HepG2 (cell line): ENCODE results near the gene HS6ST1. TPM values are rescaled to one million over a fixed set of nuclear protein-coding genes. Genes with fewer than 3 reads are reported as not detected.

Experiments
- ARNT ChIP-seq: fragments of 450-650 bp; IDR thresholded peaks from 2 replicates; pipeline ENCODE4 v1.6.1; 2017
- DNMT1 ChIP-seq: sonication (generic); formaldehyde crosslinking; IDR thresholded peaks from 2 replicates; pipeline ENCODE4 v1.5.1; 2020; ENCODE audit warnings: mild to moderate bottlenecking, missing genetic modification reagents
- EP300 ChIP-seq, 3 experiments: sonication (generic) in 1 of 3; formaldehyde crosslinking in 1 of 3; IDR thresholded peaks; 2 replicates each; pipeline versions ENCODE4 v1.5.1 to v1.6.1; 2011 to 2020; ENCODE audit warnings: low read depth in 2 of 3, low read length in 2 of 3, borderline replicate concordance in 1 of 3, improper control_type of control experiment in 1 of 3, mild to moderate bottlenecking in 1 of 3, missing genetic modification reagents in 1 of 3, moderate library complexity in 1 of 3
- FOXP4 ChIP-seq: sonication (generic); formaldehyde crosslinking; IDR thresholded peaks from 2 replicates; pipeline ENCODE4 v1.4.0; 2020; ENCODE audit warnings: missing genetic modification reagents
- HMG20A ChIP-seq: IDR thresholded peaks from 2 replicates; pipeline ENCODE4 v1.6.1; 2016; ENCODE audit warnings: borderline replicate concordance
- KDM4B ChIP-seq: sonication (generic); formaldehyde crosslinking; IDR thresholded peaks from 2 replicates; pipeline ENCODE4 v1.4.0; 2020; ENCODE audit warnings: missing genetic modification reagents
- KLF16 ChIP-seq, 2 experiments: sonication (generic) in 1 of 2; formaldehyde crosslinking in 1 of 2; IDR thresholded peaks; 2 replicates each; pipeline versions ENCODE4 v1.6.1 to v1.8.0; 2016 to 2023; ENCODE audit warnings: missing genetic modification reagents in 2 of 2, missing compliant biosample characterization in 1 of 2
- MAZ ChIP-seq, 2 experiments: sonication (generic) in 1 of 2; formaldehyde crosslinking in 1 of 2; IDR thresholded peaks; 2 replicates each; pipeline versions ENCODE4 v1.5.0 to v1.6.1; 2012 to 2020; ENCODE audit warnings: low read depth in 2 of 2, mild to moderate bottlenecking in 2 of 2, borderline replicate concordance in 1 of 2, improper control_type of control experiment in 1 of 2, low read length in 1 of 2, missing genetic modification reagents in 1 of 2, moderate library complexity in 1 of 2
- NFYC ChIP-seq: IDR thresholded peaks from 2 replicates; pipeline ENCODE4 v1.6.1; 2016; ENCODE audit warnings: missing genetic modification reagents, missing compliant biosample characterization
- TARDBP ChIP-seq: sonication (generic); formaldehyde crosslinking; IDR thresholded peaks from 2 replicates; pipeline ENCODE4 v1.8.0; 2022; ENCODE audit warnings: mild to moderate bottlenecking, missing genetic modification reagents
- TBL1XR1 ChIP-seq: fragments of 150-350 bp; IDR thresholded peaks from 2 replicates; pipeline ENCODE4 v1.6.1; 2014; ENCODE audit warnings: borderline replicate concordance, low read length; ENCODE audit not compliant: partially characterized antibody
- THAP11 ChIP-seq: IDR thresholded peaks from 2 replicates; pipeline ENCODE4 v1.6.1; 2016; ENCODE audit warnings: missing biosample characterization, missing genetic modification reagents
- ZFP62 ChIP-seq: sonication (generic); formaldehyde crosslinking; IDR thresholded peaks from 2 replicates; pipeline ENCODE4 v1.4.0; 2020; ENCODE audit warnings: missing genetic modification reagents
- ZKSCAN5 ChIP-seq: sonication (generic); formaldehyde crosslinking; IDR thresholded peaks from 2 replicates; pipeline ENCODE4 v1.5.1; 2020; ENCODE audit warnings: mild to moderate bottlenecking, missing genetic modification reagents
- ZNF142 ChIP-seq: sonication (generic); formaldehyde crosslinking; IDR thresholded peaks from 2 replicates; pipeline ENCODE4 v1.4.0; 2020; ENCODE audit warnings: missing genetic modification reagents
- ZNF260 ChIP-seq: sonication (generic); formaldehyde crosslinking; IDR thresholded peaks from 2 replicates; pipeline ENCODE4 v1.4.0; 2020; ENCODE audit warnings: missing genetic modification reagents, low read depth, mild to moderate bottlenecking, borderline replicate concordance
- ZNF329 ChIP-seq: sonication (generic); formaldehyde crosslinking; IDR thresholded peaks from 2 replicates; pipeline ENCODE4 v1.9.0; 2021; ENCODE audit warnings: low read depth, mild to moderate bottlenecking, missing genetic modification reagents
- ZNF337 ChIP-seq: sonication (generic); formaldehyde crosslinking; IDR thresholded peaks from 2 replicates; pipeline ENCODE4 v1.5.1; 2020; ENCODE audit warnings: missing genetic modification reagents, low read depth, mild to moderate bottlenecking, borderline replicate concordance
- ZNF431 ChIP-seq: sonication (generic); formaldehyde crosslinking; IDR thresholded peaks from 2 replicates; pipeline ENCODE4 v1.9.0; 2022; ENCODE audit warnings: missing genetic modification reagents, low read depth, mild to moderate bottlenecking, borderline replicate concordance
- ZNF605 ChIP-seq: sonication (generic); formaldehyde crosslinking; IDR thresholded peaks from 2 replicates; pipeline ENCODE4 v1.8.0; 2022; ENCODE audit warnings: mild to moderate bottlenecking, missing genetic modification reagents
- ZNF629 ChIP-seq: sonication (generic); formaldehyde crosslinking; conservative IDR thresholded peaks from 2 replicates; pipeline ENCODE4 v1.5.0; 2020; ENCODE audit warnings: missing genetic modification reagents
- polyA plus RNA-seq, 8 experiments: library from polyadenylated mRNA; depleted of rRNA in 3 of 8; stranded (reverse) in 7 of 8; unstranded in 1 of 8; fragments of >200 nt; fragmentation: Illumina TruSeq in 4 of 8; extraction: Trizol in 4 of 8; gene quantifications; 2 replicates each; pipeline versions ENCODE4 v1.2.1 to v1.2.3, GENCODE V29; 2011 to 2016; ENCODE audit warnings: low read depth in 4 of 8, missing spikeins in 1 of 8, mixed read lengths in 1 of 8; ENCODE audit not compliant: insufficient read depth in 1 of 8
- total RNA-seq, 5 experiments: library from RNA; depleted of rRNA; stranded (reverse); fragments of >200 nt; fragmentation: Illumina TruSeq; extraction: Trizol; gene quantifications; 2 replicates each; pipeline ENCODE4 v1.2.3, GENCODE V29; 2016; ENCODE audit warnings: low read depth in 1 of 5

HS6ST1 gene
- total and polyA plus RNA-seq, 2 of the 13 experiments (the other 11 are each of a cell fraction or from before 2014, with no cell fraction given): 34.5 to 84.6 TPM

GRCh38 chr2:128317181-128317898 lies 1.3 kb downstream of the HS6ST1 start (continued):
- TF ChIP-seq ZNF142 (0 out of 2 replicates have a peak, but pooled peaks have one; percentile 30), NFYC (CRISPR knock-in tag) (no peak), TBL1XR1 (no peak), ZNF260 (CRISPR knock-in tag) (no peak), EP300 (IDR thresholded peaks at IDR 0.05; ENCODE audit: low read depth in 2 of 2, low read length in 2 of 2) (0 out of 4 replicates have a peak, but pooled peaks of 1 of the 2 experiments have one; percentile 26), EP300 (CRISPR knock-in tag; IDR thresholded peaks at IDR 0.05; ENCODE audit: borderline replicate concordance) (no peak), DNMT1 (CRISPR knock-in tag) (no peak), ZNF629 (CRISPR knock-in tag) (no peak; the same call in 1 of the 2 replicates), ZNF337 (no peak), KLF16 (CRISPR knock-in tag; IDR thresholded peaks at IDR 0.05) (peak in 1 of 2 experiments; percentile 33; a peak in 1 of 4 replicates), ZNF605 (peak; percentile 91), ZNF329 (CRISPR knock-in tag) (no peak; the same call in 1 of the 2 replicates), KDM4B (CRISPR knock-in tag) (no peak; the same call in 1 of the 2 replicates), ZKSCAN5 (no peak), THAP11 (CRISPR knock-in tag) (no peak), ZNF431 (0 out of 2 replicates have a peak, but pooled peaks have one; percentile 32), ZFP62 (CRISPR knock-in tag) (no peak), MAZ (IDR thresholded peaks at IDR 0.05; ENCODE audit: borderline replicate concordance, low read depth, low read length) (0 out of 2 replicates have a peak, but pooled peaks have one; percentile 16), MAZ (CRISPR knock-in tag; IDR thresholded peaks at IDR 0.05; ENCODE audit: low read depth) (no peak), TARDBP (0 out of 2 replicates have a peak, but pooled peaks have one; percentile 41), FOXP4 (CRISPR knock-in tag) (peak; percentile 55; the same call in 1 of the 2 replicates), HMG20A (CRISPR knock-in tag) (no peak), ARNT (no peak)
